Activated gamma-delta T cell (primary cell): Measurements from ENCODE around the gene IZUMO1.
"Not testable (repeated sequence)": the region's sequence is repeated elsewhere in the genome, so short reads cannot be mapped to it uniquely, and the experiment has no call there.

Source experiments
- DNase-seq: peaks from one replicate; lab custom pipeline; 2025; lab: John Stamatoyannopoulos, UW

Gene IZUMO1

DNA sequence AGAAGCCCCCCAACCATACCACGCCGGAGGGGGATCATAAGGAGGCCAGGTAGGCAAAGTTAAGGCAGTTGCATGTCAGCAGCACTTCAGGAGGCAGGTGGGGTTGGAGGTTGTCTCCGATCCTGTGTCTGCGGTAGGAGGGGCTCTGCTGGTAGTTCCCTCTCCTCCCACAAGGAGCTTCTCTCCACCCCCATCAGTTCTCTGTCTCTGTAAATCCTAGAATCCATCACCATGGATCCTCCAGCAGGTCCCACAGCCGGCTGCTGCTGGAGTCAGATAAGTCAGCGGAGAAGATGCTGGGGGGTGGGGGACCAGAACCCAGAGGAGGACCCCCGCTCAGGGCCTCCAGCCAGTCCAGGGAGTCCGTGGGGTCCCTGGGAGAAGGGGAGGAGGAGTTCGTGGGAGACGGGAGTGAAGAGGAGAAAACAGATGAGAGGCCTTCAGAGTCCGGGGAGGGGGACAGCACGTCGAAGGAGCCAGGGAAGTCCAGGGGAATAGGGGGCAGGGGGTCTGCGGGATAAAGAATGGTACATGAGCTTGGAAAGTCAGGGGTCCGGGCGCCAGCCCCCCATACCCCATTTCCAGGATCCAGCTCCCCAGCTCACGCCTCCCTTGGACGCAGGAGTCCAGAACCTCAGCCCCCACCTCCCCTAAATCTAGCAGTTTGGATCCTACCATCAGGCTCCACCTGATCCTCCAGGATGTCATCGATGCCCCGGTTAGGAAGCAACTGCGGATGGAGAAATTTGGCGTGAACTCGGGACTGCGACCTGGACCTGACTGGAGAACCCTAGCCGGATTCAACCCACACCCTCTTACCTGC lies 33.5 kb downstream of the IZUMO1 start:
- no peak for DNase-seq

DNA sequence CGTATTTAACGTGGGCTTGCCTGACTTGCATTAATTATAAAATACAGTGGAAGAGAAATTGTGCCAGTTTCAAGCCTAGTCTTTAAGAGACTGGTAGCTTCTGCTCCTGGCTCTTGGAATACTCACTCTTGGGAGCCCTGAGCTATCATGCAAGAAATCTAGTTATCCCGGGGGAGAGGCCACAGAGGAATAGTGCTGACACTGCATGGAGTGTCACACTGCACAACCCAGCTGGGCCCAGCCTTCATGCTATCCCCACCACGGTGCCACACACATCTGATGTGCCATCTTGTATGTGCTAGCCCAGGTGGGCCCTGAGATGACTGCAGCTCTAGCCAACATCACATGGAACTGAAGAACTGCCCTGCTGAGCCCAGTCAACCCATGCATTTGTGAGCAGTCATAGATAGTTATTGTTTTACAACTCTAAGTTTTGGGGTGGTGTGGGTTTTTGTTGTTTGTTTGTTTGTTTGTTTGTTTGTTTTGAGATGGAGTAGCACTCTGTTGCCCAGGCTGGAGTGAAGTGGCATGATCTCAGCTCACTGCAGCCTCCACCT lies 35.5 kb downstream of the IZUMO1 start:
- no peak for DNase-seq

DNA sequence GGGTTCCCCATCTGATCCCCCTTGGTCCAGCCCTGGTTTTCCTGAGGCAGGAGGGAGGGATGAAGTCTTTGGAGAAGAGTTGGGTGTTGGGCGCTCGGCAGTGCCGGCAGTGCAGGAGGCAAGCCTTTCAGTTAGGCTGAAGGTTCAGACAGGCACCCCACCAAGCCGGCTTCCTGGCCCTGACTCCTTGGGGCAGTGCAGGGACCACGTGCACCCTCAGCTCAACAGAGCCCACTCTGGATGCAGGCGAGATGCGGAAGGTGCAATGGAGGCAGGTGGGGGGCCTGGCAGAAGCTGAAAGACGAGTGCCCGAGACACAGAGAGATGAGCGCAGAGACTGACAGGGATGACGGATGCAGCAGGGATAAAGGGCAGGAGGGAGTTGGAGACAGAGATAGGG lies 38.2 kb downstream of the IZUMO1 start:
- DNase-seq, result no peak

DNA sequence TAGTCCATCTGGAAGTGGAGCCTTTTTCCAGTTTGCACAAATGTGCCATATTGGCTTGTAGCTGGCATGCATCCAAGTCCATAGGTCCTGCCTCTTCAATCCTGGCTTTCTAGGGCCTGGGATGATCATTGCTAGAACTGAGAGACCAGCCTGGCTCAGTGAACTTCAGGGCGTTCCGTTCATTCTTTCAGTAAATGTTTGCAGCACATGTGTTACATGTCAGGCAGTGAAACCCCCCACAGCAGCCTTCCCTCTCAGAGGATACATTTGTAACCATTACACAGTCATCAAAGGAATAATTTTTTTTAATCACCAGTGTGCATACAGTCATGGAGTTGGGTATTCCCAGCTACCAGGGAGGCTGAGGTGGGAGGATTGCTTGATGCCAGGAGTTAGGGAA lies 41.3 kb downstream of the IZUMO1 start:
- DNase-seq, result no peak

- DNase-seq, result no peak
Observed at GRCh38 chr19:48703316-48703715, 43.4 kb downstream of the IZUMO1 start.

DNA sequence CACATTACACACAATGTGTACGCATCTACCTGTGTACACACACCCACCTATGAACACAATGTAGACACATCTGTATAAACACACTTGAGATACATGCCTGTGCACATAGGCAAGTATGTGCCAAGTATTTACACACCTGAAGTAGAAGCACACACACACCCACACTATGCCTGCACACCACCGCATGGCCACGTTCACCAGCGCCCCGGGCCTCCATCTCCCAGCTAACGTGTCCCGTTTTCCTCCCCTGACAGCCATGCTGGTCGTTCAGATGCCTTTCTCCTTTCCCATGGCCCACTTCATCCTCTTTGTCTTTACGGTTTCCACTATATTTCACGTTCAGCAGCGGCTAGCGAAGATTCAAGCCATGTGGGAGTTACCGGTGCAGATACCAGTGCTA lies 44.0 kb downstream of the IZUMO1 start:
- no peak for DNase-seq

- DNase-seq, result no peak
Observed at GRCh38 chr19:48698046-48698445, 48.7 kb downstream of the IZUMO1 start.

DNA sequence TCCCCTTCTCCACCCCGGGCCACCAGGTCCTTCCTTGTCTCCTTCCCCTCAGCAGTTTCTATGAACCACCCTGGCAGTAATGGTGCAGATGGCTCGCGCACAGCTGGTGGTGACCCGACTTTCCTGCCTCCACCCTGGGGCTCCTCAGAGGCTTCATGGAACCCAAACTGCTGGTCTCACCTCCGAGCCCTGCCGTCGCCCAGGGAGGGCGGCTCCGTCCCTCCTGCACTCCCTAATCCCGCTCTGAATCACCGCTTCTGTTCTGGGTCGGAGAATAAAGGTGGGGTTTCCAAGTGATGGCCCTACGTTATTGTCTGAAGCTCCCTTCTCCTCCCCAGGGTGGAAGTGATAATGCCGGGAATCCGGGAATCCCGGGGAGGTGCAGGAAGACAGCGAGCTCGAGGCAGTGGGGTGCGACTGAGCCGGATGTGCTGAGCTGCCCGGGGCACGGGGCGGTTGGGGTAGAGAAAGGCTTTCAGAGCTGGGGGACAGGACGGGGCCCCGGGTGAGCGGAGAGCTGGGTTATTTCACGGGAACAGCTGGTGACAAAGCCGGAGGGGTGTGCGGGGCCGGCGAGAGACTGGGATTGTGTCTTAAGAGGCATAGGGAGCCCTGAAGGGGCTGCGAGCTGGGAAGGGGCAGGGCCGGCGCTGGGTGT lies 50.2 kb downstream of the IZUMO1 start:
- no peak for DNase-seq

DNA sequence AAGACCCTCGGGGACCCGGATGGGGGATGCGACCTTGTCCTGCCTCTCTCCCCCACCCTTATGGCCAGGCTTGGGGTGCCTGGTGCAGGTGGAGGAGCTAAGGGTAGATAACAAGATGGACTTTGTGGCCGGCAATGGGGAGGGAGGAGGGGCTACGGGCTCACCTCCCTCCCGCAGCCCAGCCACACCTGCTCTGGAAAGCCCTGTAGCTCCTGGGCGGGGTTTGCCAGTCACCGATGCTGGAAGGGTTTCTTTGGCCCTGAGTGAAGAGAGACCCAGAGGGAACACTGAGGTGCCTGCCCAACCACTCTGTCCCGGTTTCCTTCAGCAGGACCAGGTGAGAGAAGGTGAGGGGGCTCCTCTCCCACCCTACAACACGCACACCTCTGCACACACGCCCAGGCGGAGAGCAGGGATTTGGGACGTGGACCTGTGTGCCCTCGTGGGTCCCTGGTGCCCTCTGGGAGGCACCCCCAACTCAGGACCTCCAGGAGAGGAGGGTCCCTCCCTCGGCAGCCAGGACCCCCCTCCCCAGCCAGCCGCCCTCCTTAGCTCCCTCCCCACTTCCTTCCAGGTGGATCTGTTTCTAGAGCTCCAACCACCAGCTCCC lies 50.9 kb downstream of the IZUMO1 start, which contains the start of gene FUT2:
TSS of gene FUT2 (plus strand) at position 229 of the 610 bp plus-strand sequence. CDS start 6,986 bp downstream, outside the sequence.
- no peak for DNase-seq

DNA sequence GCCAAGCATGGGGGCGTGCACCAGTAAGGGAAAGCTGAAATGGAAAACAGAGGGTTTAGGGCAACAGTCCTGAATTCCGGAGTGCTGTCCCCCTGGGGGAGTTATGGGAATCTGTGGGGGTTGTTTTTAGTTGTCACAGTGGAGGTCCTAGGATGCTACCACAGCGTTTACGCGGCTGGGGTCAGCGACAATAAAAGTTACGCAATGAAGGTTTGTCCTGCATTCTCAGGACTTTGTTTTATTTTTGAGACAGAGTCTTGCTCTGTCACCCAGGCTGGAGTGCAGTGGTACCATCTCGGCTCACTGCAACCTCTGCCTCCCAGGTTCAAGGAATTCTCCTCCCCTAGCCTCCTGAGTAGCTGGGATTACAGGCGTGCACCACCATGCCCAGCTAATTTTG lies 53.1 kb downstream of the IZUMO1 start:
- not testable (repeated sequence) for DNase-seq
